ENCODE results near the gene DHPS. TPM values are rescaled to one million over a fixed set of nuclear protein-coding genes. Genes with fewer than 3 reads are reported as not detected.

DHPS gene
- total and polyA plus RNA-seq, 2 donors (not counting 3 experiments of a cell fraction or from before 2014, with no cell fraction given): 68.4 to 90.1 TPM

DNA sequence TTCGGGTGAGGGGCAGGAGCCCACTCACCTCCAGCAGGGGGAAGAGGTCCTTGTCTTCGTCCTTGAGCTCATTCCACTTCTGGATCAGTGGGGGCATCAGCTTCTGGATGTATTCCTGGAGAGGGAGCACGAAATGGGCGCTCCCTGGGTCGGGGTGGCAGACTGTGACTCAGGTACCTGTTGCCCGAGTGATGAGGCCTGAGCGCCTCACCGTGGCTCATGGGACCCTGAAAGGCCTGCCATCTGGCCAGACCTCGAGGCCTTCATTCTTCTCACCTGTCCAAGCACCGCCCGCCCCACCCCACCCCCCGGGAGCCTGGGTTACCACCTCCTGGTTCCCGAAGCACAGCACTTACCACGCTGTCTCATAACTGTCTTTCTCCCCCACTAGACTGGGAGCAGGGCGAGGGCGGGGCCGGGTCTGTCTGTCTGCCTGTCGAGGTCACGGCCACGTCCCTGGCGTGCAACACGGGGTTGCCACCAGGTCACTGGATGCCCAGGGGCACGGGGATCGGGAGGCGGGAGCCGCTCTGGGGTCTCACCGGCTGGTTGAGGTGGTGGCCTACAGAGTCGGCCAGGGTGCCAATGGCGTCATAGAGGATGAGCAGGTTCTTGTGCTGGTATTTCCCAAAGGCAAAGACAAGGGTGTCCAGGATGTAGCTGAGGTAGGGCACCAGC is 24.1 kb upstream of the DHPS start:
- no peaks in the 10 kb centered on the region for H3K4me1 ChIP-seq (ENCODE audit: control insufficient read depth, extremely low read depth, insufficient read depth, low read length)
- H3K79me2 ChIP-seq (ENCODE audit: control insufficient read depth, insufficient read depth, low read length): no peaks in the 10 kb centered on the region
- dilution Hi-C loops (cut with MboI; ENCODE audit: extremely low pct_ligation_motif_present, low sequenced_read_pairs): no loop called here
- H3K9me1 ChIP-seq (replicated peaks; ENCODE audit: control insufficient read depth, extremely low read depth, insufficient read depth, low read length): no peaks in the 10 kb centered on the region
- no peaks in the 10 kb centered on the region for H3K9me3 ChIP-seq (replicated peaks; ENCODE audit: control insufficient read depth, insufficient read depth, low read length)
- H3K4me3 ChIP-seq (replicated peaks in 1 of 3; ENCODE audit: insufficient read depth in 1 of 3, low read depth in 1 of 3, low read length in 3 of 3): no peak overlapping the region
- no peak overlapping the region for H2AFZ ChIP-seq (ENCODE audit: low read depth, low read length)
- no peaks in the 10 kb centered on the region for H3K27me3 ChIP-seq (ENCODE audit: control insufficient read depth in 2 of 2, insufficient read depth in 2 of 2, low read length in 2 of 2)
- intact Hi-C loops (cut with micrococcal nuclease): no loop called here
- CTCF ChIA-PET: interaction anchor here (1.6 kb wide), 1 partner anchor 17 kb away, joined by 4 read pairs; no protein-coding TSS in a partner anchor
- H4K20me1 ChIP-seq (replicated peaks; ENCODE audit: control insufficient read depth, extremely low read depth, insufficient read depth, low read length): no peaks in the 10 kb centered on the region
- no peak overlapping the region for H3K9ac ChIP-seq (replicated peaks; ENCODE audit: extremely low read depth, insufficient read depth, low read length)
- no TSS peak for BruUV-seq (replicated peaks)
- peaks cover 24 to 58% of the 10 kb centered on the region in 2 experiments for H3K36me3 ChIP-seq (ENCODE audit: control insufficient read depth in 2 of 2, extremely low read depth in 1 of 2, insufficient read depth in 2 of 2, low read length in 2 of 2)
- H3K4me2 ChIP-seq (ENCODE audit: insufficient read depth, low read length): no peak overlapping the region
- H3K27ac ChIP-seq (ENCODE audit: insufficient read depth, low read depth, low read length): no peak overlapping the region
- FAIRE-seq (no peak), DNase-seq (ENCODE audit: low read depth, low spot score) (no peak)
- POLR2A ChIA-PET: no interaction called here
- TF ChIP-seq EZH2 (IDR thresholded peaks at IDR 0.05; ENCODE audit: borderline replicate concordance, low read depth, low read length, severe bottlenecking): no peak
- TF ChIP-seq, protein P1, sequence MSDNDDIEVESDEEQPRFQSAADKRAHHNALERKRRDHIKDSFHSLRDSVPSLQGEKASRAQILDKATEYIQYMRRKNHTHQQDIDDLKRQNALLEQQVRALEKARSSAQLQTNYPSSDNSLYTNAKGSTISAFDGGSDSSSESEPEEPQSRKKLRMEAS (IDR thresholded peaks at IDR 0.05; ENCODE audit: insufficient read depth, insufficient read length): no peak
- no peak for TF ChIP-seq GATA2 (IDR thresholded peaks at IDR 0.05; ENCODE audit: insufficient read depth, insufficient read length, low read depth, low read length)
- TF ChIP-seq MYC (IDR thresholded peaks at IDR 0.05; ENCODE audit: low read depth, low read length): no peak
- no peak for TF ChIP-seq FOS (IDR thresholded peaks at IDR 0.05; ENCODE audit: borderline replicate concordance, insufficient read depth, low read length)
- TF ChIP-seq POLR2AphosphoS5 (IDR thresholded peaks at IDR 0.05; ENCODE audit: insufficient read depth, low read depth, low read length): no peak
- TF ChIP-seq, protein P2, sequence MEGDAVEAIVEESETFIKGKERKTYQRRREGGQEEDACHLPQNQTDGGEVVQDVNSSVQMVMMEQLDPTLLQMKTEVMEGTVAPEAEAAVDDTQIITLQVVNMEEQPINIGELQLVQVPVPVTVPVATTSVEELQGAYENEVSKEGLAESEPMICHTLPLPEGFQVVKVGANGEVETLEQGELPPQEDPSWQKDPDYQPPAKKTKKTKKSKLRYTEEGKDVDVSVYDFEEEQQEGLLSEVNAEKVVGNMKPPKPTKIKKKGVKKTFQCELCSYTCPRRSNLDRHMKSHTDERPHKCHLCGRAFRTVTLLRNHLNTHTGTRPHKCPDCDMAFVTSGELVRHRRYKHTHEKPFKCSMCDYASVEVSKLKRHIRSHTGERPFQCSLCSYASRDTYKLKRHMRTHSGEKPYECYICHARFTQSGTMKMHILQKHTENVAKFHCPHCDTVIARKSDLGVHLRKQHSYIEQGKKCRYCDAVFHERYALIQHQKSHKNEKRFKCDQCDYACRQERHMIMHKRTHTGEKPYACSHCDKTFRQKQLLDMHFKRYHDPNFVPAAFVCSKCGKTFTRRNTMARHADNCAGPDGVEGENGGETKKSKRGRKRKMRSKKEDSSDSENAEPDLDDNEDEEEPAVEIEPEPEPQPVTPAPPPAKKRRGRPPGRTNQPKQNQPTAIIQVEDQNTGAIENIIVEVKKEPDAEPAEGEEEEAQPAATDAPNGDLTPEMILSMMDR (IDR thresholded peaks at IDR 0.05; ENCODE audit: extremely low read depth in 1 of 2, insufficient read depth in 1 of 2, low read depth in 1 of 2, low read length in 2 of 2): no peak
- TF ChIP-seq POLR2A (IDR thresholded peaks at IDR 0.05; ENCODE audit: low read depth, low read length): no peak
